GM12878 (cell line): Measurements from ENCODE around the gene APH1B. TPM values are rescaled to one million over a fixed set of nuclear protein-coding genes. Genes with fewer than 3 reads are reported as not detected.

Experiments
- ATAC-seq: fragments of 200-7000 bp; cut with Tn5 transposase; 3 replicates; pipeline ENCODE4 v1.9.1; 2020; ENCODE audit warnings: mild to moderate bottlenecking, moderate library complexity
- BruUV-seq: library from RNA; stranded (reverse); fragments of 400-500 nt; replicated peaks from 2 replicates; lab custom pipeline; 2021; lab: Mats Ljungman, UMichigan
- CTCF ChIA-PET: fragments of 300-600 bp; sonication (Branson Sonifier 250); formaldehyde crosslinking; extraction: SDS; loops from one replicate; lab custom pipeline; 2021; ENCODE audit warnings: inconsistent platforms; lab: Yijun Ruan, JAX
- POLR2A ChIA-PET: fragments of 350-600 bp; formaldehyde crosslinking; extraction: SDS; loops from one replicate; lab custom pipeline; 2021; ENCODE audit warnings: inconsistent platforms; lab: Charles Lee
- RAD21 ChIA-PET: fragments of 300-600 bp; sonication (Branson Sonifier 250); formaldehyde crosslinking; loops from one replicate; lab custom pipeline; 2023; ENCODE audit warnings: antibody characterized with exemption; ENCODE audit not compliant: unreplicated experiment; lab: Charles Lee
- SMC1A ChIA-PET: fragments of 300-600 bp; sonication (Branson Sonifier 250); formaldehyde crosslinking; loops from one replicate; lab custom pipeline; 2023; ENCODE audit not compliant: unreplicated experiment, uncharacterized antibody; lab: Charles Lee
- DNase-seq: peaks from one replicate; pipeline ENCODE4 v3.0.0-alpha.2; 2011; ENCODE audit warnings: low read depth, low spot score
- FAIRE-seq: peaks from 3 replicates; lab custom pipeline; 2011; peaks lifted over from hg19 to GRCh38; lab: Jason Lieb, UNC
- H2AFZ ChIP-seq: 2 replicates; pipeline ENCODE4 v1.6.0; 2011; ENCODE audit warnings: low read depth, low read length, control low read depth; ENCODE audit not compliant: control insufficient read depth
- H3K27ac ChIP-seq: 2 replicates; pipeline ENCODE4 v1.5.1; 2011; ENCODE audit warnings: control low read depth; ENCODE audit not compliant: control insufficient read depth, insufficient read depth
- H3K27me3 ChIP-seq, 2 experiments: replicated peaks in 1 of 2; 2 replicates each; pipeline versions ENCODE4 v1.6.0 to v1.6.1; 2011; ENCODE audit warnings: low read length in 1 of 2; ENCODE audit not compliant: control insufficient read depth in 2 of 2, insufficient read depth in 2 of 2
- H3K36me3 ChIP-seq, 2 experiments: 2 replicates each; pipeline ENCODE4 v1.5.1; 2011; ENCODE audit warnings: low read length in 1 of 2; ENCODE audit not compliant: control insufficient read depth in 2 of 2, insufficient read depth in 2 of 2
- H3K4me1 ChIP-seq: 2 replicates; pipeline ENCODE4 v1.6.1; 2011; ENCODE audit warnings: mild to moderate bottlenecking, low read length, moderate library complexity, mixed read lengths; ENCODE audit not compliant: control insufficient read depth, insufficient read depth
- H3K4me2 ChIP-seq: 2 replicates; pipeline ENCODE4 v1.6.0; 2011; ENCODE audit warnings: control low read depth; ENCODE audit not compliant: control insufficient read depth, insufficient read depth
- H3K4me3 ChIP-seq: fragments of 200-600 bp; sonication (generic); 2 replicates; pipeline ENCODE4 v1.5.1; 2016
- H3K79me2 ChIP-seq: 2 replicates; pipeline ENCODE4 v1.6.0; 2011; ENCODE audit warnings: low read length; ENCODE audit not compliant: control insufficient read depth, insufficient read depth
- H3K9ac ChIP-seq: 2 replicates; pipeline ENCODE4 v1.8.0; 2011; ENCODE audit warnings: low read length, control low read depth, mixed read lengths; ENCODE audit not compliant: control insufficient read depth, insufficient read depth
- H3K9me3 ChIP-seq: replicated peaks from 3 replicates; pipeline ENCODE4 v1.5.1; 2011; ENCODE audit warnings: mild to moderate bottlenecking, low read length; ENCODE audit not compliant: control insufficient read depth, insufficient read depth
- H4K20me1 ChIP-seq: 2 replicates; pipeline ENCODE4 v1.6.0; 2011; ENCODE audit not compliant: control insufficient read depth, insufficient read depth
- BHLHE40 ChIP-seq, 2 experiments: fragments of 450-650 bp in 1 of 2; IDR thresholded peaks; 2 replicates each; pipeline ENCODE4 v1.6.1; 2011 to 2017; ENCODE audit warnings: low read depth in 2 of 2, borderline replicate concordance in 1 of 2, improper control_type of control experiment in 1 of 2, low read length in 1 of 2, mild to moderate bottlenecking in 1 of 2
- BMI1 ChIP-seq: fragments of 450-650 bp; IDR thresholded peaks from 2 replicates; pipeline ENCODE4 v1.6.1; 2016; ENCODE audit warnings: mild to moderate bottlenecking, moderate library complexity, borderline replicate concordance
- EGR1 ChIP-seq, 2 experiments: IDR thresholded peaks; 1 replicate in 1 of 2; 2 replicates in 1 of 2; pipeline ENCODE4 v1.6.1; 2011 to 2012; ENCODE audit warnings: low read depth in 2 of 2, low read length in 2 of 2, borderline replicate concordance in 1 of 2, mild to moderate bottlenecking in 1 of 2, moderate library complexity in 1 of 2
- ELK1 ChIP-seq: IDR thresholded peaks from 2 replicates; pipeline ENCODE4 v1.6.1; 2012; ENCODE audit warnings: low read depth, low read length, improper control_type of control experiment
- EP300 ChIP-seq, 2 experiments: fragments of 150-350 bp in 1 of 2; IDR thresholded peaks; 2 replicates each; pipeline ENCODE4 v1.6.1; 2011 to 2012; ENCODE audit warnings: low read depth in 2 of 2, low read length in 2 of 2, borderline replicate concordance in 1 of 2, improper control_type of control experiment in 1 of 2, inconsistent platforms in 1 of 2; ENCODE audit not compliant: control insufficient read depth in 1 of 2
- ETV6 ChIP-seq, 2 experiments: fragments of 450-650 bp in 1 of 2; IDR thresholded peaks in 1 of 2; conservative IDR thresholded peaks in 1 of 2; 2 replicates each; pipeline ENCODE4 v1.6.1; 2014; ENCODE audit warnings: antibody characterized with exemption in 1 of 2, borderline replicate concordance in 1 of 2, low read depth in 1 of 2, mild to moderate bottlenecking in 1 of 2, moderate library complexity in 1 of 2
- FOXM1 ChIP-seq: IDR thresholded peaks from 2 replicates; pipeline ENCODE4 v1.6.1; 2012; ENCODE audit warnings: low read depth, mild to moderate bottlenecking, inconsistent platforms, low read length, moderate library complexity
- HSF1 ChIP-seq: fragments of 150-350 bp; IDR thresholded peaks from 2 replicates; pipeline ENCODE4 v1.6.1; 2014; ENCODE audit warnings: mild to moderate bottlenecking, low read depth, low read length
- IRF4 ChIP-seq: IDR thresholded peaks from 2 replicates; pipeline ENCODE4 v1.6.1; 2011; ENCODE audit warnings: low read depth, low read length
- MXI1 ChIP-seq: fragments of 150-350 bp; IDR thresholded peaks from 2 replicates; pipeline ENCODE4 v1.6.1; 2011; ENCODE audit warnings: low read depth, mild to moderate bottlenecking, inconsistent platforms, low read length, improper control_type of control experiment
- NRF1 ChIP-seq: conservative IDR thresholded peaks from 2 replicates; pipeline ENCODE4 v1.6.1; 2011; ENCODE audit warnings: mild to moderate bottlenecking, low read depth, low read length, improper control_type of control experiment
- POLR2A ChIP-seq: IDR thresholded peaks from 2 replicates; pipeline ENCODE4 v1.6.1; 2011; ENCODE audit warnings: low read depth, mild to moderate bottlenecking, low read length
- POLR2AphosphoS2 ChIP-seq: IDR thresholded peaks from 2 replicates; pipeline ENCODE4 v1.6.1; 2011; ENCODE audit warnings: low read depth, mild to moderate bottlenecking, low read length, improper control_type of control experiment, moderate library complexity
- RBBP5 ChIP-seq: fragments of 200-600 bp; sonication (generic); conservative IDR thresholded peaks from 2 replicates; pipeline ENCODE4 v1.6.1; 2016
- STAT1 ChIP-seq: fragments of 450-650 bp; conservative IDR thresholded peaks from 2 replicates; pipeline ENCODE4 v1.6.1; 2014; ENCODE audit warnings: antibody characterized with exemption, mild to moderate bottlenecking
- TCF12 ChIP-seq: IDR thresholded peaks from 2 replicates; pipeline ENCODE4 v1.6.1; 2011; ENCODE audit warnings: low read depth, mild to moderate bottlenecking, low read length
- ZNF217 ChIP-seq: fragments of 450-650 bp; IDR thresholded peaks from 2 replicates; pipeline ENCODE4 v1.6.1; 2017; ENCODE audit warnings: antibody characterized with exemption, mild to moderate bottlenecking
- WGBS: methylation state at CpG from one replicate; pipeline ENCODE4 v1.1.6; 2016; ENCODE audit warnings: low lambda C conversion rate; ENCODE audit not compliant: insufficient replicate concordance, insufficient coverage; ENCODE audit errors: missing lambda C conversion rate; 5-methylcytosine and 5-hydroxymethylcytosine counted together
- in situ Hi-C: fragments of 300-500 bp; cut with MboI; formaldehyde crosslinking; loops from 9 replicates; pipeline ENCODE4 v1.14.3; 2018; ENCODE audit warnings: mixed read lengths
- intact Hi-C: fragments of 100-400 bp; cut with micrococcal nuclease; formaldehyde crosslinking; loops from one replicate; pipeline ENCODE4 v1.14.2; 2022; ENCODE audit not compliant: unreplicated experiment
- polyA plus RNA-seq, 11 experiments: library from polyadenylated mRNA; depleted of rRNA in 4 of 11; unstranded in 6 of 11; stranded (reverse) in 5 of 11; fragments of >200 nt; fragmentation: Nextera tagmentation in 4 of 11; fragmentation: Illumina TruSeq in 1 of 11; extraction: Ambion mirVana in 4 of 11; extraction: Trizol in 1 of 11; gene quantifications; 1 replicate in 1 of 11; 2 replicates in 10 of 11; pipeline versions ENCODE4 v1.2.1 to v1.2.3, GENCODE V29; 2011 to 2016; ENCODE audit warnings: inconsistent platforms in 2 of 11, missing spikeins in 2 of 11, low read depth in 1 of 11
- total RNA-seq, 4 experiments: library from RNA; depleted of rRNA in 3 of 4; stranded (reverse); fragments of >200 nt in 3 of 4; fragmentation: Illumina TruSeq in 1 of 4; extraction: Trizol in 1 of 4; gene quantifications; 2 replicates each; pipeline versions ENCODE4 v1.2.1 to v1.2.3, GENCODE V29; 2013 to 2021

Gene APH1B
- total and polyA plus RNA-seq, 10 of the 15 experiments (the other 5 are each of a cell fraction or from before 2014, with no cell fraction given), result 5.0 to 20.8 (median 11.1) TPM

GRCh38 chr15:63227689-63228088 lies 49.7 kb upstream of the APH1B start:
- Histone ChIP-seq H3K27me3 (no peaks in the 10 kb centered on the region), H3K9ac (no peak overlapping the region), H3K27ac (no peak overlapping the region), H3K79me2 (peaks cover 19% of the 10 kb centered on the region), H3K4me3 (no peak overlapping the region), H3K4me2 (no peak overlapping the region), H3K9me3 (no peaks in the 10 kb centered on the region), H2AFZ (no peak overlapping the region), H3K4me1 (peaks cover 4% of the 10 kb centered on the region; the same call in 1 of the 2 replicates), H4K20me1 (no peaks in the 10 kb centered on the region), H3K36me3 (peaks cover 0 to 3% of the 10 kb centered on the region in 2 experiments; a peak in 2 of 4 replicates)
- WGBS, result 100% methylated on average over 2 of the region's 2 CpGs
- ChIA-PET CTCF (interaction anchor here (1.2 to 1.6 kb wide), 2 partner anchors 36 to 179 kb away, joined by 3 to 4 read pairs; no protein-coding TSS in a partner anchor), SMC1A (interaction anchor here (1.1 to 8.2 kb wide), 7 partner anchors 10 to 60 kb away, joined by 3 to 88 read pairs (median 6); no protein-coding TSS in a partner anchor), POLR2A (interaction anchor here (1.5 kb wide), 1 partner anchor 35 kb away, joined by 3 read pairs; no protein-coding TSS in a partner anchor), RAD21 (interaction anchor here (0.7 to 1.3 kb wide), 2 partner anchors 11 to 33 kb away, joined by 3 to 4 read pairs; no protein-coding TSS in a partner anchor)
- intact Hi-C loops (no loop called here), in situ Hi-C loops (no loop called here)
- ATAC-seq (no peak), DNase-seq (no peak), FAIRE-seq (no peak)
- no TSS peak for BruUV-seq
- TF ChIP-seq BHLHE40 (IDR thresholded peaks at IDR 0.05; ENCODE audit: borderline replicate concordance in 1 of 2, low read depth in 2 of 2, low read length in 1 of 2) (no peak), MXI1 (no peak), IRF4 (no peak), BMI1 (no peak), POLR2AphosphoS2 (no peak), EGR1 (IDR thresholded peaks at IDR 0.05; ENCODE audit: borderline replicate concordance in 1 of 2, low read depth in 2 of 2, low read length in 2 of 2) (no peak), POLR2A (no peak), ZNF217 (no peak), NRF1 (no peak), FOXM1 (no peak), ETV6 (conservative IDR thresholded peaks at IDR 0.05 in 1 of 2, IDR thresholded peaks at IDR 0.05 in 1 of 2; ENCODE audit: borderline replicate concordance in 1 of 2, low read depth in 1 of 2) (no peak), ELK1 (no peak), EP300 (IDR thresholded peaks at IDR 0.05; ENCODE audit: borderline replicate concordance in 1 of 2, control insufficient read depth in 1 of 2, low read depth in 2 of 2, low read length in 2 of 2) (no peak), STAT1 (no peak), RBBP5 (no peak), TCF12 (no peak), HSF1 (no peak)
